T-helper 9 cell (primary cell): Measurements from ENCODE around the gene PTPRT.

Experiments used
- DNase-seq: peaks from one replicate; pipeline ENCODE4 v3.0.0-alpha.2; 2020

The PTPRT gene

DNA sequence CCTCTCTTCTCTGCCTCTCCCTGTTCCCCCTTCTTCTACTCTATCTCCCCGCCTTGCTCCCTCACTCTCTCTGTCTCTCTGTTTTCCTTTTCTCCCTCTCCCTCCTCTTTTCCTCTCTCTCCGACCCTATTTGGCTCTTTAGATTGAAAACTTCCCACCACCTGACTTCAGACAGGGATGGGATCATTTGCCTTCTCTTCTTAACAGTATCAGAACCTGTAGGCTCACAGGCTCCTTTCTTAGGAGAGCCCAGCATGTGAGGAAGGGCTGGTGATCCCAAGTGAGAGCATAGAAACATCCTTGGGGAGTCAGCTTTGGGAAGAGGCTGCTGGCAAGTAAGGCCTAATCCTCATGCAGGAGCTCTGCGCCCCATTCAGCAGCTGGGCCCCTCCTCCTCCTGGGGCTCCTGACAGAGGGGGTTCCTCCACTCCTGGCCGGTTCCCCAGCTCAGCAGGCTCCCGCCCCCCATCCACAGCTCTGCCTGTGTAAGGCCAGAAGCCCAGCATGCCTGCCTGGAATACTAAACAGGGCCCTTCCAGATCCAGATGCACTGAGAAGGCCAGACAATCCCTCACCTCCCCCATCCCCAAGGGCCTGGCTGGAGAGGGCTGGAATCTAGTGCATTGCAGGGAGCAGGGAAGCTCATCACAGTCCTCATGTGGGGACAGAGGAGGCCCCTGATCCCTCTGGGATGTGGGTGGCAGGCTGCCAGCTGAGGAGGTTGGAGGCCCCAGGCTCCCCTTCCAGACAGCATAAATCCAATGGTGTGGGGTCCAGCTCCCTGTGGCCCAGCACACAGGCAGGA is 93.4 kb downstream of the PTPRT start:
- no peak for DNase-seq

DNA sequence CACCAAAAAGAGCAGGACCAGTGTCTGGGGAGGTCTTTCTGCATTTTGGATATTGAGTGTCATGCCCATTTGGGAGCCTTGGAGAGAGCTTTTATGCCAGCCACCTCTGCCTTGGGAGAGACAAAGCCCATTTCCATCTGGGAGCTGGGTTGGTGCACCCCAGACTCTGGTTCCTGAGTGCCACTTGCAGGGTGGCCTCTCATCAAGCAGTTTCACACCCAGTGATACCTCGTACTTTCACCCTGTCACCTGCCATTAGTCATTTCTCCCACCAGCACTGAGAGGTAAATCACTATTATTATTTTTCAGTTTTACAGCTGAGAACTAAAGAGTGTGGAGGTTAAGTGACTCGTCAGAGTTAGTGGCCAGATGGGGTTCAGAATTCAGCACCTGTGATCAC is 94.7 kb downstream of the PTPRT start:
- DNase-seq: no peak

DNA sequence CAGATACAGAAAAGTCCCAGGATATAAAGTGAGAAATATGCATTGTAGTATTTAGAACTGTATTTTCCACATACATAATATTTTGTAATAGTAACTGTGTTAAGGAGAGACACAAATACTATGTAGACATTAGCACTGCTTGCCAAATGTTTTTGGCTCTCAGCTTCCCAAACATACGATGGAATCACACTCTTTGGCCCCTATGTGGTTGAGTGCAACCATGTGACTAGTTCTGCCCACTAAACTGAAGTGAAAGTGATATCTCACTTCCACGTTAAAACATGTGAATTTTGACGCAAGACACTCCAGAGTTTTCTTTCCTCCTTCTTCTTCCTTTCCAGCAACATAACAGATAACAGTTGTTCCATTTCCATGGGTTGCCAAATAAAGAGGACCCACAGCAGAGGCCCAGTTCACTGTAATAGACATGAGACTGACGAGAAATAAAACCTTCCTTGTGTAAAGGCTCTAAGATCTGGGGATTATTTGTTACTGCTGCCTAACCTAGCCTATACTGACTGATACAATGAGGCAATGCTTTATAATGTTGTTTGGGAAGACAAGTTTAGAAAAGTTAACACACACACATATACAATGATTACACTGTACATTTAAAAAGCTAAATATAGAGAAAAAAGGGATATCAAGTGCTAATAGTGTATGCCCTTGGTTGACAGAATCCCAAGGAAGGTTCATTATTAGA is 97.2 kb downstream of the PTPRT start:
- DNase-seq: no peak

DNA sequence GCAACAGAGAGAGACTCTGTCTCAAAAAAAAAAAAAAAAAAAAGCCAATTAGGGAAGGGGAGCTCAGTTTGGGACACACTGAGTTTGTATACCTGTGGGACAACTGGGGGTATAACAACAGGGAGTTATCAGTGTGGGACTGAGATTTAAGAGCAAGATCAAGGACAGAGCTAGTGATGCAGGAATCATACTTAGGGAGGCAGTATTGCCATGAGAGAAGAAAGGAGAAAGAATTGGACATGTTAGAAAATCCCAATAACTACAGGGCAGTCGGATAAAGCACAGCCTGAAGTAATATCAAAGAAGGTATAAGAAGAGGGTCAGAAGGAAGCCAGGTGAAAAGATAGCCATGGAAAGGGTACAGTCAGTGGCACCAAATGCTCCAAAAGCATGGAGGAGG is 121.2 kb downstream of the PTPRT start:
- no peak for DNase-seq

DNA sequence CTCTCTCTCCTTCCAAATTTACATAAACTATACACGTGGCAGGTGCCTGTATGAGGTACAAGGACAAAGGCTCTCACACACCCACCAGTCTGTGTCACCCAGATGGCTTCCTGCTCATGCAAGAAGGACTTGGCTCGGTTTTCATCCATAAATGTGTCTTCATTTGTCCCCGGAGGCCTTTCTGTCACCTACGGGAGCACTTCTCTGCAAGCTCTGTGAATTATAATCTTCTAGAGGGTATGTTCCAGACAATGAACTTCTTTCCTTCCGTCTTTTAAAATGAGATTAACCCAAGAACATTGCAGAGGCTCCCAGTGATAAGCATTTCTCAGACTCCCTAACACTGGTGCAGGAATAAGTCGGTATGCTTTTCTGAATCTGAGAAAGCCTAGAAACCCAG is 123.6 kb downstream of the PTPRT start:
- no peak for DNase-seq

DNA sequence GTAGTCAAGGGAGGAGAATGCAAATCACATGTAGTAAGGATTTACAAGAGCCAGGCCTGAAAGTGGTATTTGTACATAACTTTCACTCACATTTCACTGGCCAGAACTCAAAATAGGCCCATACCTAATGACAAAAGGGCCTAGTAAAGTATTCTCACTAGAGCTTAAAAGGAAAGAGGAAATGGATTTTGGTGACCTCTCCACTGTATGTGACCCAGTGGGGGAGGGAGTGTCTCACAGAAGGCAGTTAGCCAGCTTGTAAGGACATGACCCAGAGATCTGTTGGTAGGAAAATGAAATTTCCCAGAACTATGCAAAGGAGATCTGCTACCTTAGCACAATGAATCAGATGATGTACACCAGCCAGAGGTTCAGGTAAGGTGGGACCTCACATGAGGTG is 124.4 kb downstream of the PTPRT start:
- DNase-seq: no peak

DNA sequence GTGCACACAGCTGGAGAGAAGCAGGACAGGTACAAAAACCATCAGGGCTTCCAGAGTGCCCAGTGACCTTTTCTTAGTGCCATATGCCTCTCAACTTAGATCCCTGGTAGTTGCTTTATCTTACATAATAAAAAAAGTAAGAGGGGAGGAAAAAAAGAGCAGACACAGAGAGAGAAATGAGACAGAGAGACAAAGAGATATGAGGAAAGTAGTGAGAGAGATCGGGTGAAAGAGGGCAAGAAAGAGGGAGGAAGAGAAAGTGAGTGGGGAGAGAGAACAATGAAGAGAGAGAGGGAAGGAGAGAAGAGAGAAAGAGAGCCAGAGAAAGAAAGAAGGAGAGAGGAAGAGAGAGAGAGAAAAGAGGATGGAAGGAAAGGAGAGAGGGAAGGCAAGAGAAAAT is 131.6 kb downstream of the PTPRT start:
- no peak for DNase-seq

DNA sequence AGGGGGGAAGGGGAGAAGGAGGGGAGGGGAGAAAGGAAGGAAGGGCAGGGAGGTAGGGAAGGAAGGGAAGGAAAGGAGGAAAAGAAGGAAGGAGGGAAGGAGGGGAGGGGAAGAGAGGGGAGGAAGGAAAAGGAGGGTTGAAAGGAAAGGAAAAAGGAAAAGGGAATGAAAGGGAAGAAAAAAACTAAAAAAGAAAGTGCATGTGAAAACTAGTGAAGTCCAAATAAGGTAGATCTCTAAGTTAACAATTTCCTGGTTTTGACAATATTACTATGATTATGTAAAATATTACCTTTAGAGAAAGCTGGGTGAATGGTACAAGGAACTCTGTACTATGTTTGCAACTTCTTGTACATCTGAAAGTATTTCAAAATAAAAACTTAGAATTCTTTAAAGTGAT is 132.4 kb downstream of the PTPRT start:
- DNase-seq: no peak

DNA sequence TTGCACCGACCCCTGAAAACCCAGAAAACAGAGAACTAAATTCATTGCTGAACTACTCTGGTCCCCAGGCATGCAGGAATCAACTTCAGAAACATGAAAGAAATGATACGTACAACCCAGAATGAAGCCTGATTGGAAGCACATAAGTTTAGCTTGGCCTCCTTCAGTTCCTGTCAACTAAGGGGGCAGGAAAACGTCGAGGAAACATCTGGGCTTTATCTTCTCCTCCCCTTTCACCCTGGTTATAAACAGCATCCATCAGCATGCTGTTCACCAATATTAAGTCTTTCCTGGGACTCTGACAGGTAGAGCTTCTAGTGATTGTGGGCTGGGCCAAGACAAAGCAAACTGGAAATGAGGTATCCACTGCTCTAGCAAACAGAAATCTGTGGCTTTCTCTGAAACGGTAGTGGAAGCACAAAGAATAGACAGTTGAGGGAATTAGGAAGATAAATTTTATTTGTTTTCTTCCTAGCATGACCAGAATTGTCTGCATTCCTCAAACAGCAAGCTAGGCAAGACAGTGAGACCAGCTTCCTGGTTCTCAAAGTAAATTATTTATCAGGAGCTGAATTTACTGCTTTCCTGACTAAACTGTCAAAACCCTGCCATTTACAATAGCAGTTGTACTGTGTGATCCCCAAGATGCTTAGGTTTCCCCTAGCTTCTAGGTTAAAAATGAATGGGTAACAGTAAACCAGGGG is 134.4 kb downstream of the PTPRT start:
- no peak for DNase-seq

DNA sequence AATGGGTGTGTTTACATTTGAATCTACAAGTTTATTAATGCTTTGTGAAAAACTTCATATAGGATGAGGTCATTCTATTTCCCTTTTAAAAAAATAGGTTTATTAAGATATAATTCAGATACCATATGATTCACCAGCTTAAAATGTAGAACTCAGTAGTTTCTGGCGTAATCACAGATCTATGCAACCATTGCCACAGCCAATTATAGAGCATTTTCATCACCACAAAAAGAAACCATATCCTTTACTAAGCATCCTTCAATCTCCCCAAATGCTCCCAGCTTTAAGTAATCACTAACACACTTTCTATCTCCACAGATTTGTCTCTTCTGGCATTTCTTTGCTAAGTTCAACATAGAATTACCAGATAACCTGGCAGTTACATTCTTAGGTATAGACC is 137.2 kb downstream of the PTPRT start:
- no peak for DNase-seq

DNA sequence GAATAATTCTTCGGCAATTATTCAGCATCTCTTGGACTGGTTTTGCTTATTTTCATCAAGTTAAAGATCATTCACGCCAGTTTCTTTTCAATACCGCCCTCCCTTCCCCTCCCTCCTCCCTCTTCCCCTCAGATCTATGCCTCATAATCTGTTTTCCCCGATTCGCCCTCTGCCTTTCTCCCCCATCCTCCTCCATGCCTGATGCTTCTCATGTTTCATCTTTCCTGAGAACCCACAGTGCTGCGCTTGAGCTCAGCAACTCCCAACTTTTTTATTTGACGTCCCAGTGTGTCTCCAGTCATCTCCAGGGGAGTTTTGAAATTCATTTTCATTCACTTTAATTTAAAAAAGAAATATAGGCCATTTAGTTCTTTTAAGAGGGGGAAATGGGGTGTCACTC is 142.7 kb downstream of the PTPRT start:
- no peak for DNase-seq

DNA sequence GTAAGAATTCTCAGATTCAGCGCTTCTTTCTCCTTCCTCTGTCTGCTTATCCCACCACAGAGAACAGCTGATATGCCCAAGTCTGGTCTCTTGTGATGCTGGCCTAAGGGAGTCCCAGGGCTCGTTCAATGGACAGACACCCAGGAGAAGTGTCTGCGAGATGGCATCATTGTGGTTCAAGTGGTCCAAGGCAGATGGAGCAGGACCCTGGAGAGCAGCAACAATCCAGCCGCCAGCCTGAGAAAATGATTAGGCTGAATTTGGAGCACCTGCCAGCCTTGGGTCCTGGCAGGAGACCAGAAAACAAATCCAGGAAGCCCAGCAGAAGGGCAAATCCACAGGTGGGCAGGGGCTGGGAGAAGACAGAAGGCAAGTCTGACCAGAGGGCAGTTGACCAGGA is 145.8 kb downstream of the PTPRT start:
- no peak for DNase-seq

DNA sequence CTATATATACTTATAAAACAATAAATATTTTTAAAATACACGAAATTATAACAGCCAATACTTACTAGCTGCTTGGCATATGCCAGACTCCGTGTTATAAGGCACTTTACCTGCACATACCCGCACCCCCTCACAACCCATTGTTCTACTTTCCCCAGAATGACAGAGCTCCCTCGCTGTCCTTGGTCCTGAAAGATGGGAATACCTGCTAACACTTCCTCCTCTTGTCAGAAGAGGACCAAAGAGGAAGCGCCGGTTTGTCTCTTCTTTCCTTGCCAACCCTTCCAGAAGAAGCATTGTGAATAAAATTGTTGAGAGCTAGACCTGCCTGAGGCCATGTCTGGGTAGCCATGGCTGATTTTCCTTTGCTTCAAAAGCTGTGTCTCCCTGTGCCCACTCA is 149.3 kb downstream of the PTPRT start:
- DNase-seq: no peak

DNA sequence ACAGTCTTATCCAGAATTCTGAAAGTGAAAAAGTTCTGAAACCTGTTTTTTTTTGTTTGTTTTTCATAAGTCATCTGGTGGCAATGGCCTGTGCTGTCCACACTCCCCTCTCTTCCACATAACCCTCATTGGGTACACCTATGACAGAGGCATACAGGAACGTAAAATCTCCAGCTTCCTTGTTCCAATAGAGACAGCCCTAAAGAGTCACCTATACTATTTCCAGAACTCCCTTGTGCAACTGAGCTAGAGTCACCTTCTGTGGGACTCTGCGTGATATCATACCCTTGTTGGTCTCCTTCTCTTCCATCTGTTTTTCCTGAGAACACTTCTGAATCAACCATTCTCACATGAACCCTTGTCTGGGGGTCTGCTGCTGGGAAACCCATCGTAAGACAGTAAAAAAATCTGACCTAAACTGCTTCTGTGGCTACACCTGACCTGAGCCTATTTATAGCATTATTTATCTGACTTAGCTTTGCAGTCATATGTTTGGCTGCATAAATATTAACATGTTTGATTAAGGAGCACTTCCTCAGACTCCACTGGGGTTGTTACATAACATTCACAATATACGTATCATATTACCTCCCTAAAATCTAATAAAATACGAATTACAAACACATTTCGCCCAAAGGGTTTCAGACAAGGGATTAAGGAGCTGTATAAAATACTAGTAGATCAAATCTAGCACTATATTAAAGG is 151.9 kb downstream of the PTPRT start:
- DNase-seq: no peak

DNA sequence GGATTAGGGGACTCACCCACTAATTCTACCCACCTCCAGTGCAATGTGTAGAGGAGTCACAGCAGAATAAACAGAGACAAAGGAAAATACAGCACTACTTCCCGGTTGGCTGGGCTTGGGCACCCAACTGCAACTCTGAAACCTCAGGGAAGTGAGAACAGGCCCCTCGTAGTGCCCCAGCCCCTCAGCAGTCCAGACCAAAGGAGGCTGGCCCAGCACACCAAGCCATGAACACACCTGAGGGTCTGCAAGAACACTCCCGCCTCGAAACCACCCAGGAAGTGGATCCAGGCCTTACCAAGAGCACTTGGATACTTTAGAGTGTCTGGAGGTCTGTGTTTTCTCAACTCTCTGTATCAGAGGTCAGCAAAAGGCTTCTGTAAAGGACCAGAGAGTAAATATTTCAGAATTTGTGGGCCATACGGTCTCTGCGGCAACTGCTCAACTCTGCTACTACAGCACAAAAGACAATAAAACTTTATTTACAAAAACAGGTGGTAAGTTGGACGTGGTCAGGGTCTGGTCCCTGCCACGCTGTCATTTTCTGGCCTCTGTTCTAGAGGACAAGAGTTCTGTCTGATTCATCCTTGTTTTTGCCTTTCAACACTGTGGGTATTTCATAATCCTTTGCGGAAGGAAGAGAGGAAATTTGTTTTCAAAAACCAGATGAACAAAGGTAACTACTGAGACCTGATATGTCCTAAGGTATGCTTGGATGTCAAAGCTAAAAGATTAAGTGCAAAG is 154.6 kb downstream of the PTPRT start:
- DNase-seq: no peak

DNA sequence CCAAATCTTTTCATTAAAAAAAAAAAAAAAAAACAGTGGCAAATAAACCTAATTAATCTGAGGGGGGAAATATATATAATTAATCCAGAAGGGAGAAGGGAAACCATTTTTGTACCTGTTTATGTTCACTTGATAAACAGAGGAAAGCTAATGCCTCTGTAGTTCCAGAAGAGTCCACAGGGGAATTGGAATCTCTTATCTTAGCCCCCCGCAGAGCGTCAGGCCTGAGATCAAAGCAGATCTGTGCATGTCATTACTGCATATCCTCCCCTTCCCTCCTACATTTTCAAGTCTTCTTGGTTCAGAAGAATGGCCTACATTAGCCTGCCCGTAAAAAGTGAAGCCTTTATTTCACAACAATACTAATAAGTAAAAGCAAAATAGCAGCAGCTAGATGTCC is 157.2 kb downstream of the PTPRT start:
- no peak for DNase-seq

DNA sequence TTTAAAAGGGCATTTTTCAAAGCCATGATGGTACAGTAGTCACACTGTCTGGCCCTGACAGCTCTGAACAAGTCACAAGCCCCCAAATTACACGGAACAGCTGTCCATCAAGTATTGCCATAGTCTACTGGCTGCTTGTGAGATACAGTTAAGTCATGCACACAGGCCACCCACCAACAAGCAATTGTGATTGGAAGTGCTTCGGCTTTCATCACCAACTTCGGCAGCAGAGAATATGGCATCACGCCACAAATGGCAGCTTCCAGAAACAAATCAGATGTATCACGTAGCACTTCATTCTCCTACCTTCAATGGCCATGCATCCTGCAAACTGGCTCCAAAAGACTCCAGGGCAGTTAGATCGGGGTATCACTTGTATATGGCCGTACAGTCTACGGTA is 160.5 kb downstream of the PTPRT start:
- DNase-seq: no peak

DNA sequence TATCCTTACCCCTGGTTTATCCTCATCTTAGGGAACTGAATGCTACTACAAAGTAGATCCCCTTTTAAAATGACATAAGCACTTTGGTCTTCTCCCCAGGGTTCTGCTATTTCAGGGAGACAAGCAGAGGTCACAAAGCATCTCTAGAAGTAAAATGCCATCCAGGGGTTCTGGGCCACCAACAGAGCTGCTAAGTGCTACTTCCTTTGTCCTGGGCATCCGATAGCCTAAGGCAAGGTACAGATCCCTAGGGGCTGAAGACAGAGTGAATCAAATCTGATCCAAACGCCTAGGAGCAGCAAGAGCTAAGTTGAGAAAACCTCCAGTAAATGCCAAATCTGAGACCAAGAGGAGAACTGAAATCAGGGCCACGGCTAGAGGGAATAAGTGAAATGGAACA is 161.2 kb downstream of the PTPRT start:
- DNase-seq: no peak

DNA sequence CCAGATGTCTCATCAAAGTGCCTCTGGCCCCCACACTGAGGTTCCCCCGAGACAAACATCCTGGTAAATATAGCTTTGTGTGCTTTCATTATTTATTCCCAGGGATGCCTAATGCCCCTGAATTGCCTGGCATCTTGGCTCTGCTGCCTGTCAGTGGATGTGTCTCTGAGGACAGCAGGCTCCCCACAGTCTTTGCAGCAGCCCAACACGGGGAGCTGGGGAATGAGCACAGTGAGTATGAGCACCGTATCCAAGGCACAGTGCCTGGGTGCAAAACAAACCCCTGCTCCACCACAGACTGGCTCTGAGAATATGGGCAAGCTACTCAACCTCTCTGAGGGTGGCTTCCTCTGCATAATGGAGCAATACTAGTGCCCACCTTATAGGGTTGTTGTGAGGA is 165.9 kb downstream of the PTPRT start:
- DNase-seq: no peak

DNA sequence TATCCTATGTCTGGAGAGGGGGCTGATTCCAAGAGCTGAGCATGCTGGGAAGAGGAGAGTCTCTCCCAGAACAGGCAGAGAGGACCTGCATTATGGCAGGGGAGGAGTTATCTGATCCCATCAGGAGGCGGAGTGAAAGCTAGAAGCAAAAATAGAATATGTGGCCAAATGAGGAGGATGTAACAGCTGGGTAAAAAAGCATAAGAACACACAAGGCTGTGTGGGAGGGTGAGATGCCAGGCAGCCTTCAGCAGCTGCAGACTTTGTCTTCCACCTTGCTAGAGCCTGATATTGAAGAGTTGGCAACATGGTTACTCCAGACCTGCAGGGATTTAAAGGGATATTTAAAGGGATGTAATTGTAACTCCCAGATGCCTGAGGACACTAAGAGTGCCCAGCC is 167.1 kb downstream of the PTPRT start:
- DNase-seq: no peak

DNA sequence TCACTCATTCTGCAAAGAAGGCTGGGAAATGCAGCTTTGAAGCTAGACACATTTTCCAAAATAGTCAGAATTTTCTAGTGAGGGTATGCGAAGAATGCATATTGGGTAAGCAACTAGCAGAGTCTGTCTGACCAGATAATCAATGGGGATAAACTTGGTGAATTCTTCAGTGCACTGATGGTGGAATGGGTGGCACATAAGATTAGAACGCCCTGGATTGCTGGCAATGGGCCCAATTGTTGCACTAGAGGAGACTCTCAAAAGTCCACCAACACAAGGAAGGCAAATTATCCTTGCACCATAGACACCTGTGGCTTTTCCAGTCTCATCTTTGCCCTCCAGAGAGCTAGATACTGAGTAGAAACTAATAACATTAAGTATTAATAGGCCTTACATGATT is 167.6 kb downstream of the PTPRT start:
- no peak for DNase-seq

DNA sequence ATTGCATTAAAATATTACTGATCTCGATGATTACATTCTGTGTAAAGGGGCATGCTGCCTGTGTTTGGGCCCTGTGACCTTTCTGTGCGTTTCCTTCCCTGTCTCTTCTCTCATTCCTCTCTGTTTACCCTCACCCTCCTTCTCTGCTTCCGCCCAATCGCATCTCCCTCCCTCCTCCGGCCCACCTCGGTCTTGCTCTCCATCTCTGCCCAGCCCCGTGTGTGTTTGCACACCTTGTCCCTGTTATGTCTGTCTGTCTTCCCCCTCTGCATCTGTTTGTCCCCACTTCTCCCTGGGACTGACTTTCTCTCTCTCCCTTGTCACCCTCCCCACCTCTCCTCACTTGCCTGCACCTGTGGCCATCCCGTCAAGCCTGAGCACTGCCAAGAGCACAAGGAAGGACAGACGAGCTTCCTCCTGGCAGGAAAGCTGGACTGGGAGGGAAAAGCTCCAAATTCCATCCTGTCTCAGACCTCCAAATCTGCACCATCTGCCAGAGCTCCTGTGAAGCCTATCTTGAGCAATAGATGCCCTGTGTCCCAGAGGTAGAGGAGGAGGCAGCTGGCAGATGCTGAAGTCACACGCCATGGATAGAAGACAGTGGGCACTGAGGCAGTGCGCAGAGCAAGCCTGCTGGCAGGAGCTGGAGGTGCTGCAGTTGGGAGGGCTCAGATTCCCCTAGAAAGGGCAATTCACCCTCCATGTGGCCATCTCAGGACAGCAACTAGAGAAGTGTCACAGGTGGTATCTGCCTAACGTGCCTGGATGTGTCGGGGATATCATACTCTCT is 172.3 kb downstream of the PTPRT start:
- DNase-seq: no peak
